Measurements from ENCODE around the gene DLGAP4. TPM values are rescaled to one million over a fixed set of nuclear protein-coding genes. Genes with fewer than 3 reads are reported as not detected.

DLGAP4 gene
- total RNA-seq, 1 experiment from 2014 or later, result 40.3 TPM

DNA sequence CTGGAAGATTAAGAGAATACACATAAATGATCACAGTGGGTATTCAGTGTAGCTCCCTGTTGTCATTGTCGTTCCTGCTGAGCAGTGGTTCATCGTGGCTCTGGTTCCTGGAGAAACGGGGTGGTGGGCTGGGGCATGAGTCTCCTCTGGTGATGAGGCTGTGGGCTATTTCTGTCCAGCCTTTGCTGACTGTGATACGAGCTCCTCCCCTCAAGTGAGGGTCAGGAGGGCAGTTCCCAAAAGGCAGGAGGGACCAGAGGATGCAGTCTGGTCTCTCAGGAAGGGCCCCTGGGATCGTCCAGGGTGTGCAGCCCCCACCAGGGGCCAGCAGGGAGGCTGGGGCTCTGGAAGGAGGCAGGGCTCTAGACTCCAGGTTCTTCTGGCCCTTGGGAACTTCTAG lies 31.1 kb upstream of the DLGAP4 start (continued):
- TF ChIP-seq, protein P1, sequence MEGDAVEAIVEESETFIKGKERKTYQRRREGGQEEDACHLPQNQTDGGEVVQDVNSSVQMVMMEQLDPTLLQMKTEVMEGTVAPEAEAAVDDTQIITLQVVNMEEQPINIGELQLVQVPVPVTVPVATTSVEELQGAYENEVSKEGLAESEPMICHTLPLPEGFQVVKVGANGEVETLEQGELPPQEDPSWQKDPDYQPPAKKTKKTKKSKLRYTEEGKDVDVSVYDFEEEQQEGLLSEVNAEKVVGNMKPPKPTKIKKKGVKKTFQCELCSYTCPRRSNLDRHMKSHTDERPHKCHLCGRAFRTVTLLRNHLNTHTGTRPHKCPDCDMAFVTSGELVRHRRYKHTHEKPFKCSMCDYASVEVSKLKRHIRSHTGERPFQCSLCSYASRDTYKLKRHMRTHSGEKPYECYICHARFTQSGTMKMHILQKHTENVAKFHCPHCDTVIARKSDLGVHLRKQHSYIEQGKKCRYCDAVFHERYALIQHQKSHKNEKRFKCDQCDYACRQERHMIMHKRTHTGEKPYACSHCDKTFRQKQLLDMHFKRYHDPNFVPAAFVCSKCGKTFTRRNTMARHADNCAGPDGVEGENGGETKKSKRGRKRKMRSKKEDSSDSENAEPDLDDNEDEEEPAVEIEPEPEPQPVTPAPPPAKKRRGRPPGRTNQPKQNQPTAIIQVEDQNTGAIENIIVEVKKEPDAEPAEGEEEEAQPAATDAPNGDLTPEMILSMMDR (IDR thresholded peaks at IDR 0.05 in 2 of 3, conservative IDR thresholded peaks at IDR 0.05 in 1 of 3; ENCODE audit: borderline replicate concordance in 1 of 3, insufficient read depth in 1 of 3, low read depth in 2 of 3, low read length in 2 of 3), result no peak
- TF ChIP-seq ELF1 (IDR thresholded peaks at IDR 0.05; ENCODE audit: borderline replicate concordance, low read depth) (no peak), RAD21 (IDR thresholded peaks at IDR 0.05; ENCODE audit: low read depth) (no peak), SIN3A (IDR thresholded peaks at IDR 0.05; ENCODE audit: low read depth) (no peak), CEBPB (IDR thresholded peaks at IDR 0.05; ENCODE audit: low read depth) (no peak), EGR1 (IDR thresholded peaks at IDR 0.05; ENCODE audit: low read depth) (no peak), SP1 (IDR thresholded peaks at IDR 0.05; ENCODE audit: low read depth) (no peak), POLR2A (IDR thresholded peaks at IDR 0.05; ENCODE audit: borderline replicate concordance, extremely low read depth, insufficient read depth, insufficient read length) (no peak), EZH2 (IDR thresholded peaks at IDR 0.05) (no peak), YY1 (IDR thresholded peaks at IDR 0.05; ENCODE audit: extremely low read depth, insufficient replicate concordance, low read depth, low read length) (no peak), POLR2AphosphoS5 (IDR thresholded peaks at IDR 0.05; ENCODE audit: low read depth, low read length) (no peak)
- TF ChIP-seq, protein P2, sequence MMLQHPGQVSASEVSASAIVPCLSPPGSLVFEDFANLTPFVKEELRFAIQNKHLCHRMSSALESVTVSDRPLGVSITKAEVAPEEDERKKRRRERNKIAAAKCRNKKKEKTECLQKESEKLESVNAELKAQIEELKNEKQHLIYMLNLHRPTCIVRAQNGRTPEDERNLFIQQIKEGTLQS (IDR thresholded peaks at IDR 0.05), result no peak

DNA sequence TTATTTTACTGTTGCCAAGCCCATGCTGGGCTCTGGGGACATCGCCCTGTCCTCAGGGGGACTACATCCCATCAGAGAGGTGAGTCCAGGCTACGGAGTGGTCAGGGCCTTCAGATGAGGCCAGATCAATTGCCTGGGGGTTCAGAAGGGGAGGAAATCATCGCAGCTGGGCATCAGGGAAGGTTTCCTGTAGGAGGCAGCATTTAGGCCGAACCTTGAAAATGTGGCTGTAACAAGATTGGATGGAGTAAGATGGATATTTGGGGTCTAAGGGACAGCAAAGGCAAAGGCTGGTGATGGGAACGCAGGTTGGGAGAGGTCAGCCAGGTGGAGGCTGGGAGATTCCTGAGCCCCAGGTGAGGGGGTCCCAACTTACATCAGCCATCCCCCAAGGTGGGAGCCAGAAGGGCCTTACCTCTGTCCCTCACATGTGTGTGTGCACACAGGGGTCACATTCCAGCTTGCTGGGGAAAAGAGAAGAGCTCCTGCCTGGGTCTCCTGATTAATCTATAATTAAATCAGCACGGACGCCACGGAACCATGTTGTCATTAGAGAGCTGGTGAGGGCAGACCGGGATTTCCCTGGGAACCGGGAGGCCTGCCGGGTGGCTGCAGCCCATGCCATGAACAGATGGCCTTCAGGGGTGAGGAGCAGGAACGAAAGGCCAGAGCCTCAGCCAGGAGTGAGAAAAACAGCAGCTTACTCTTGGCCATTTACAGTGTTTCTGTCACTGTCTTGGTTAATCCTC lies 30.5 kb upstream of the DLGAP4 start:
- intact Hi-C loops (cut with micrococcal nuclease), result no loop called here
- ChIA-PET CTCF (interaction anchor here (2.0 kb wide), 1 partner anchor 124 kb away, joined by 5 read pairs; no protein-coding TSS in a partner anchor), RAD21 (ENCODE audit: low non-redundant PET in 1 of 2, low total read pairs in 2 of 2, uncharacterized antibody in 2 of 2, unreplicated experiment in 2 of 2) (no interaction called here), POLR2A (no interaction called here)
- H3K27me3 ChIP-seq (ENCODE audit: insufficient read depth, low read length), result no peaks in the 10 kb centered on the region
- H3K9me3 ChIP-seq (ENCODE audit: control insufficient read depth in 1 of 2, insufficient read depth in 1 of 2, low read depth in 1 of 2, low read length in 2 of 2), result no peaks in the 10 kb centered on the region
- TF ChIP-seq, protein P1 (IDR thresholded peaks at IDR 0.05 in 2 of 3, conservative IDR thresholded peaks at IDR 0.05 in 1 of 3; ENCODE audit: borderline replicate concordance in 1 of 3, insufficient read depth in 1 of 3, low read depth in 2 of 3, low read length in 2 of 3), result peak in 1 of 3 experiments; percentile 18; a peak in 1 of 6 replicates
- no peak for TF ChIP-seq EGR1 (IDR thresholded peaks at IDR 0.05; ENCODE audit: low read depth)
- H3K4me1 ChIP-seq (ENCODE audit: control insufficient read depth in 1 of 2, insufficient read depth in 2 of 2, low read length in 2 of 2), result no peaks in the 10 kb centered on the region
- H3K36me3 ChIP-seq (ENCODE audit: control insufficient read depth in 1 of 2, insufficient read depth in 2 of 2, low read length in 2 of 2), result no peaks in the 10 kb centered on the region
- no TSS peak for BruUV-seq (replicated peaks)
- no peak overlapping the region for H3K4me3 ChIP-seq (replicated peaks in 1 of 2; ENCODE audit: low read depth in 1 of 2, low read length in 2 of 2)
- no peak overlapping the region for H2AFZ ChIP-seq (ENCODE audit: low read depth, low read length, poor library complexity, severe bottlenecking)
- H3K9me2 ChIP-seq (ENCODE audit: insufficient read depth), result no peaks in the 10 kb centered on the region
- H3K27ac ChIP-seq (ENCODE audit: low read depth, low read length), result no peak overlapping the region
- H4K20me1 ChIP-seq (ENCODE audit: insufficient read depth), result no peaks in the 10 kb centered on the region
- no peaks in the 10 kb centered on the region for H3K79me2 ChIP-seq (ENCODE audit: insufficient read depth, low read length)
- ATAC-seq (no peak), DNase-seq (ENCODE audit: low read depth, low spot score) (no peak)
- no peak overlapping the region for H3K9ac ChIP-seq (ENCODE audit: low read length)
- no peak overlapping the region for H3K4me2 ChIP-seq (ENCODE audit: low read length)
